Kidney (tissue), 14 donors: ENCODE results near the gene ERCC3. TPM values are rescaled to one million over a fixed set of nuclear protein-coding genes. Genes with fewer than 3 reads are reported as not detected.

Experiments
- DNase-seq, 5 donors: peaks; one replicate each; pipeline ENCODE4 v3.0.0-alpha.2; 2013 to 2020
- FAIRE-seq: peaks from 2 replicates; lab custom pipeline; 2012; peaks lifted over from hg19 to GRCh38; lab: Jason Lieb, UNC
- H3K27ac ChIP-seq, 2 donors: one replicate each; pipeline ENCODE4 v1.7.0; 2013; ENCODE audit warnings: low read depth in 2 of 2, low read length in 2 of 2, inconsistent platforms in 1 of 2
- H3K27me3 ChIP-seq: one replicate; pipeline ENCODE4 v1.7.1; 2013; ENCODE audit warnings: low read length, inconsistent platforms; ENCODE audit not compliant: control insufficient read depth, insufficient read depth
- H3K36me3 ChIP-seq, 3 donors: one replicate each; pipeline versions ENCODE4 v1.7.0 to v1.7.1; 2013; ENCODE audit warnings: low read length in 3 of 3, control low read depth in 1 of 3, inconsistent platforms in 1 of 3; ENCODE audit not compliant: insufficient read depth in 3 of 3, control insufficient read depth in 2 of 3
- H3K4me1 ChIP-seq, 3 donors: one replicate each; pipeline versions ENCODE4 v1.7.0 to v1.7.1; 2013; ENCODE audit warnings: low read length in 3 of 3, inconsistent platforms in 1 of 3, low read depth in 1 of 3; ENCODE audit not compliant: control insufficient read depth in 2 of 3, insufficient read depth in 2 of 3
- H3K4me3 ChIP-seq, 3 donors: one replicate each; pipeline versions ENCODE4 v1.7.0 to v1.8.1; 2013; ENCODE audit warnings: low read length in 3 of 3, control low read depth in 1 of 3, inconsistent platforms in 1 of 3
- H3K9ac ChIP-seq, 3 donors: one replicate each; pipeline versions ENCODE4 v1.7.0 to v1.7.1; 2013; ENCODE audit warnings: low read length in 3 of 3, control low read depth in 1 of 3, inconsistent platforms in 1 of 3
- H3K9me3 ChIP-seq, 3 donors: one replicate each; pipeline versions ENCODE4 v1.7.0 to v1.7.1; 2013; ENCODE audit warnings: low read length in 3 of 3, control low read depth in 1 of 3, inconsistent platforms in 1 of 3; ENCODE audit not compliant: control insufficient read depth in 2 of 3, insufficient read depth in 1 of 3
- CTCF ChIP-seq: IDR thresholded peaks from 3 replicates; pipeline ENCODE4 v1.5.1; 2012; ENCODE audit warnings: mild to moderate bottlenecking, moderate library complexity, borderline replicate concordance; ENCODE audit not compliant: insufficient read depth; ENCODE audit errors: extremely low read depth
- intact Hi-C: fragments of 100-400 bp; cut with DNase I; formaldehyde crosslinking; loops from one replicate; pipeline ENCODE4 v1.11.1; 2022
- polyA plus RNA-seq: library from polyadenylated mRNA; stranded (reverse); fragments of 350-450 nt; fragmentation: Illumina TruSeq; extraction: RNeasy Lipid Tissue Mini Kit (QIAGEN cat#74804); gene quantifications from one replicate; pipeline ENCODE4 v1.2.3, GENCODE V29; 2014; ENCODE audit warnings: low read depth, low replicate concordance; ENCODE audit not compliant: insufficient read depth
- total RNA-seq: library from RNA; stranded (reverse); fragmentation: NEBNext Ultra II Directional; extraction: Animal tissue kit (Norgen Biotek cat#: 25700); gene quantifications from one replicate; pipeline ENCODE4 v1.2.1, GENCODE V29; 2021
- donor health status: control.
- donor health status: control.
- donor health status: control.
- donor health status: control.
- donor health status: control.
- donor health status: DM: yes; HTN: yes; CAD: no.
- donor health status: Normal renal cell carcinoma (clear cell type).

ERCC3 gene
- total and polyA plus RNA-seq, 2 donors from 2014 or later, result 23.5 to 37.1 TPM

GRCh38 chr2:127310980-127311379 lies 17.0 kb upstream of the ERCC3 start:
- H3K9ac ChIP-seq, result no peak overlapping the region
- H3K27me3 ChIP-seq, result no peaks in the 10 kb centered on the region
- H3K4me3 ChIP-seq, result no peak overlapping the region
- H3K27ac ChIP-seq, result no peak overlapping the region
- TF ChIP-seq CTCF, result no peak
- H3K4me1 ChIP-seq, result no peaks in the 10 kb centered on the region
- no peaks in the 10 kb centered on the region for H3K9me3 ChIP-seq
- FAIRE-seq (no peak), DNase-seq (no peak)
- peaks cover 10 to 47% (median 39%) of the 10 kb centered on the region in 3 donors for H3K36me3 ChIP-seq
- intact Hi-C loops, result no loop called here

- Histone ChIP-seq H3K27me3 (no peaks in the 10 kb centered on the region), H3K4me1 (no peaks in the 10 kb centered on the region), H3K27ac (no peak overlapping the region), H3K9me3 (no peaks in the 10 kb centered on the region), H3K36me3 (peaks cover 9 to 46% (median 36%) of the 10 kb centered on the region in 3 donors), H3K9ac (no peak overlapping the region), H3K4me3 (no peak overlapping the region)
- DNase-seq (no peak), FAIRE-seq (no peak)
- intact Hi-C loops, result no loop called here
- no peak for TF ChIP-seq CTCF
Measured at GRCh38 chr2:127309468-127309867, 15.5 kb upstream of the ERCC3 start.

- Histone ChIP-seq H3K4me3 (no peak overlapping the region), H3K9me3 (no peaks in the 10 kb centered on the region), H3K27me3 (no peaks in the 10 kb centered on the region), H3K27ac (no peak overlapping the region), H3K4me1 (no peaks in the 10 kb centered on the region), H3K9ac (no peak overlapping the region), H3K36me3 (peaks cover 5 to 38% (median 28%) of the 10 kb centered on the region in 3 donors)
- FAIRE-seq (no peak), DNase-seq (no peak)
- TF ChIP-seq CTCF, result no peak
- intact Hi-C loops, result no loop called here
Measured at GRCh38 chr2:127308586-127309138, 14.7 kb upstream of the ERCC3 start.
